ENCODE data around the gene GREB1L. TPM values are rescaled to one million over a fixed set of nuclear protein-coding genes. Genes with fewer than 3 reads are reported as not detected.

The GREB1L gene
- total RNA-seq, 2 experiments from 2014 or later = not detected

- ChIA-PET POLR2A (interaction anchor here (0.6 kb wide), 1 partner anchor 116 kb away, joined by 3 read pairs; no protein-coding TSS in a partner anchor), CTCF (interaction anchor here (0.7 to 2.8 kb wide), 7 partner anchors 11 to 470 kb away, joined by 3 to 11 read pairs (median 3); partner anchors contain the start of gene ESCO1)
- no peak overlapping the region for H3K4me3 Mint-ChIP-seq
- no peak for DNase-seq
- no peak overlapping the region for H3K27ac Mint-ChIP-seq
- H3K4me1 Mint-ChIP-seq (ENCODE audit: low read depth) = no peaks in the 10 kb centered on the region
- H3K27me3 Mint-ChIP-seq = peaks cover 2% of the 10 kb centered on the region
- no peaks in the 10 kb centered on the region for H3K36me3 Mint-ChIP-seq
- no peaks in the 10 kb centered on the region for H3K9me3 Mint-ChIP-seq
- intact Hi-C loops (cut with micrococcal nuclease) = loop anchor here (1.0 to 5.0 kb wide), 3 partner anchors 112 to 467 kb away; partner anchors contain the start of gene ESCO1
Observed at GRCh38 chr18:21489919-21490495, 248.0 kb downstream of the GREB1L start.

- Mint-ChIP-seq H3K4me1 (ENCODE audit: low read depth) (no peaks in the 10 kb centered on the region), H3K27me3 (no peaks in the 10 kb centered on the region), H3K9me3 (no peaks in the 10 kb centered on the region), H3K36me3 (no peaks in the 10 kb centered on the region), H3K4me3 (no peak overlapping the region), H3K27ac (no peak overlapping the region)
- no peak for DNase-seq
- POLR2A ChIA-PET = no interaction called here
- CTCF ChIA-PET = interaction anchor here (0.6 kb wide), 1 partner anchor 78 kb away, joined by 3 read pairs; no protein-coding TSS in a partner anchor
- intact Hi-C loops (cut with micrococcal nuclease) = no loop called here
Observed at GRCh38 chr18:21490748-21491147, 248.7 kb downstream of the GREB1L start.

- Mint-ChIP-seq H3K27ac (no peak overlapping the region), H3K9me3 (no peaks in the 10 kb centered on the region), H3K4me1 (ENCODE audit: low read depth) (no peaks in the 10 kb centered on the region), H3K4me3 (no peak overlapping the region), H3K27me3 (no peaks in the 10 kb centered on the region), H3K36me3 (no peaks in the 10 kb centered on the region)
- intact Hi-C loops (cut with micrococcal nuclease) = no loop called here
- CTCF ChIA-PET = interaction anchor here (0.6 kb wide), 1 partner anchor 308 kb away, joined by 3 read pairs; no protein-coding TSS in a partner anchor
- no peak for DNase-seq
- POLR2A ChIA-PET = no interaction called here
Observed at GRCh38 chr18:21496277-21496835, 254.3 kb downstream of the GREB1L start.

GRCh38 chr18:21499997-21500396, 258.0 kb downstream of the GREB1L start:
- H3K4me1 Mint-ChIP-seq (ENCODE audit: low read depth) = no peaks in the 10 kb centered on the region
- ChIA-PET POLR2A (no interaction called here), CTCF (interaction anchor here (0.9 kb wide), 1 partner anchor 11 kb away, joined by 3 read pairs; no protein-coding TSS in a partner anchor)
- no peaks in the 10 kb centered on the region for H3K27me3 Mint-ChIP-seq
- no peak for DNase-seq
- no peaks in the 10 kb centered on the region for H3K36me3 Mint-ChIP-seq
- intact Hi-C loops (cut with micrococcal nuclease) = loop anchor here (10.0 kb wide), 1 partner anchor 55 kb away; no protein-coding TSS in a partner anchor
- H3K9me3 Mint-ChIP-seq = no peaks in the 10 kb centered on the region
- no peak overlapping the region for H3K27ac Mint-ChIP-seq
- no peak overlapping the region for H3K4me3 Mint-ChIP-seq

GRCh38 chr18:21502661-21503060, 260.6 kb downstream of the GREB1L start:
- no peak overlapping the region for H3K27ac Mint-ChIP-seq
- ChIA-PET POLR2A (no interaction called here), CTCF (no interaction called here)
- no peaks in the 10 kb centered on the region for H3K9me3 Mint-ChIP-seq
- intact Hi-C loops (cut with micrococcal nuclease) = loop anchor here (10.0 kb wide), 1 partner anchor 58 kb away; no protein-coding TSS in a partner anchor
- no peaks in the 10 kb centered on the region for H3K27me3 Mint-ChIP-seq
- DNase-seq = no peak
- H3K4me3 Mint-ChIP-seq = no peak overlapping the region
- no peaks in the 10 kb centered on the region for H3K36me3 Mint-ChIP-seq
- no peaks in the 10 kb centered on the region for H3K4me1 Mint-ChIP-seq (ENCODE audit: low read depth)

- H3K27me3 Mint-ChIP-seq = no peaks in the 10 kb centered on the region
- H3K9me3 Mint-ChIP-seq = peaks cover 4% of the 10 kb centered on the region
- ChIA-PET CTCF (interaction anchor here (1.0 to 1.1 kb wide), 2 partner anchors 19 kb away, joined by 3 to 4 read pairs; no protein-coding TSS in a partner anchor), POLR2A (interaction anchor here (0.6 kb wide), 1 partner anchor 392 kb away, joined by 3 read pairs; no protein-coding TSS in a partner anchor)
- no peak overlapping the region for H3K27ac Mint-ChIP-seq
- peaks cover 5% of the 10 kb centered on the region for H3K36me3 Mint-ChIP-seq
- H3K4me1 Mint-ChIP-seq (ENCODE audit: low read depth) = no peaks in the 10 kb centered on the region
- intact Hi-C loops (cut with micrococcal nuclease) = loop anchor here (10.0 kb wide), 1 partner anchor 63 kb away; no protein-coding TSS in a partner anchor
- DNase-seq = no peak
- no peak overlapping the region for H3K4me3 Mint-ChIP-seq
Observed at GRCh38 chr18:21507913-21508701, 266.1 kb downstream of the GREB1L start.

- ChIA-PET POLR2A (interaction anchor here (0.6 kb wide), 1 partner anchor 391 kb away, joined by 3 read pairs; no protein-coding TSS in a partner anchor), CTCF (interaction anchor here (1.0 kb wide), 1 partner anchor 20 kb away, joined by 4 read pairs; no protein-coding TSS in a partner anchor)
- H3K4me1 Mint-ChIP-seq (ENCODE audit: low read depth) = no peaks in the 10 kb centered on the region
Observed at GRCh38 chr18:21509062-21509461, 267.0 kb downstream of the GREB1L start.

GRCh38 chr18:21513292-21513691, 271.3 kb downstream of the GREB1L start:
- Mint-ChIP-seq H3K9me3 (peaks cover 7% of the 10 kb centered on the region), H3K27ac (no peak overlapping the region), H3K4me3 (no peak overlapping the region), H3K27me3 (no peaks in the 10 kb centered on the region), H3K36me3 (peaks cover 21% of the 10 kb centered on the region), H3K4me1 (ENCODE audit: low read depth) (no peaks in the 10 kb centered on the region)
- DNase-seq = no peak
- CTCF ChIA-PET = no interaction called here
- intact Hi-C loops (cut with micrococcal nuclease) = no loop called here
- POLR2A ChIA-PET = interaction anchor here (0.8 kb wide), 1 partner anchor 9 kb away, joined by 3 read pairs; no protein-coding TSS in a partner anchor

More at GRCh38 chr18:21509062-21509461, 267.0 kb downstream of the GREB1L start:
- H3K36me3 Mint-ChIP-seq = peaks cover 13% of the 10 kb centered on the region
- no peak overlapping the region for H3K27ac Mint-ChIP-seq
- no peak overlapping the region for H3K4me3 Mint-ChIP-seq
- intact Hi-C loops (cut with micrococcal nuclease) = loop anchor here (10.0 kb wide), 1 partner anchor 64 kb away; no protein-coding TSS in a partner anchor
- no peak for DNase-seq
- no peaks in the 10 kb centered on the region for H3K27me3 Mint-ChIP-seq
- peaks cover 7% of the 10 kb centered on the region for H3K9me3 Mint-ChIP-seq

- ChIA-PET POLR2A (no interaction called here), CTCF (no interaction called here)
- Mint-ChIP-seq H3K27me3 (no peaks in the 10 kb centered on the region), H3K36me3 (peaks cover 21% of the 10 kb centered on the region), H3K9me3 (peaks cover 7% of the 10 kb centered on the region), H3K4me1 (ENCODE audit: low read depth) (no peaks in the 10 kb centered on the region), H3K27ac (no peak overlapping the region), H3K4me3 (no peak overlapping the region)
- DNase-seq = no peak
- intact Hi-C loops (cut with micrococcal nuclease) = no loop called here
Observed at GRCh38 chr18:21513741-21514140, 271.7 kb downstream of the GREB1L start.

GRCh38 chr18:21522530-21522929, 280.5 kb downstream of the GREB1L start:
- ChIA-PET POLR2A (interaction anchor here (1.1 kb wide), 1 partner anchor 10 kb away, joined by 3 read pairs; no protein-coding TSS in a partner anchor), CTCF (no interaction called here)
- Mint-ChIP-seq H3K27ac (no peak overlapping the region), H3K9me3 (no peaks in the 10 kb centered on the region), H3K4me3 (no peak overlapping the region), H3K27me3 (no peaks in the 10 kb centered on the region), H3K4me1 (ENCODE audit: low read depth) (no peaks in the 10 kb centered on the region), H3K36me3 (peaks cover 23% of the 10 kb centered on the region)
- no peak for DNase-seq
- intact Hi-C loops (cut with micrococcal nuclease) = no loop called here

- Mint-ChIP-seq H3K9me3 (no peaks in the 10 kb centered on the region), H3K36me3 (peaks cover 19% of the 10 kb centered on the region), H3K4me3 (no peak overlapping the region), H3K27ac (no peak overlapping the region), H3K27me3 (no peaks in the 10 kb centered on the region), H3K4me1 (ENCODE audit: low read depth) (no peaks in the 10 kb centered on the region)
- ChIA-PET CTCF (no interaction called here), POLR2A (no interaction called here)
- no peak for DNase-seq
- intact Hi-C loops (cut with micrococcal nuclease) = no loop called here
Observed at GRCh38 chr18:21525916-21526315, 283.9 kb downstream of the GREB1L start.

- no peak for DNase-seq
- CTCF ChIA-PET = no interaction called here
Observed at GRCh38 chr18:21526463-21526862, 284.4 kb downstream of the GREB1L start.

More at GRCh38 chr18:21526463-21526862, 284.4 kb downstream of the GREB1L start:
- no peak overlapping the region for H3K4me3 Mint-ChIP-seq
- no peaks in the 10 kb centered on the region for H3K9me3 Mint-ChIP-seq
- no peaks in the 10 kb centered on the region for H3K27me3 Mint-ChIP-seq
- peaks cover 20% of the 10 kb centered on the region for H3K36me3 Mint-ChIP-seq
- no peak overlapping the region for H3K27ac Mint-ChIP-seq
- intact Hi-C loops (cut with micrococcal nuclease) = no loop called here
- no peaks in the 10 kb centered on the region for H3K4me1 Mint-ChIP-seq (ENCODE audit: low read depth)
- POLR2A ChIA-PET = no interaction called here

Measured in activated CD4-positive, alpha-beta memory T cell treated with anti-CD3 and anti-CD28 coated beads for 36 hours (primary cell).